Cerebellar nuclear complex (tissue), 1 donor: ENCODE data around the gene DISC1.
"Not testable (repeated sequence)": the region's sequence is repeated elsewhere in the genome, so short reads cannot be mapped to it uniquely, and the experiment has no call there.

Experiments
- DNase-seq, 2 experiments: peaks; one replicate each; lab custom pipeline; 2025; lab: John Stamatoyannopoulos, UW

Gene DISC1

DNA sequence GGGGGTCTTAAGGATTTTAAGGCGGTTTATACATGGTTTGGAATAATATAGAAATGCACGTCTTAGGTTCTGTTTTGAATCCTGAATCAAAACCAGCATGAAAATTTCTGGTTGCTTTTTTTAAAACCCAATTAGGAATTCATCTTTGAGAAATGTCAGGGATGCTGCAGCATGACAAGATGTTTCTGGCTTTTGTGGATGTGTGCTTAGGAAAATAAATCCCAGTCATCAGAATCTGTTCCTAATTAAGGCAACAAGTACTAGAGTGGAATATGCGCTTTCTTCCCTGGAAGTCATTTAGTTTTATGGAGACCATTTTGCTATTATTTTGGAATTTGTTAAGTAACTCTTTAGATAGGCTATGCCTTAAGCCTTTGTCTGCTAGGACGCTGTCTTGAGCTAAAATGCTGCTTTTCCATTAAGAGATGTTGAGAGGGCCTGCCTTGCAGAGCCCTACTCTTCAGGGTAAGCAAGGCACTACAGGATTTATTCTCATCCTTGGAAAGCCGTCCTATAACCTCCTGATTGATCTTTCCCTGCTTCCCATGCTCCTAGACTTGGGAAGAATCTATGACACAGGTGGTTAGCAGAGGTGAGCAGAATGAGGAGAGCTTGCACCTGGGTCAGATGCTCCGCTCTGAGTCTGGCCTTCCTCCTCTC is 332.8 kb downstream of the DISC1 start:
- no peak for DNase-seq

DNA sequence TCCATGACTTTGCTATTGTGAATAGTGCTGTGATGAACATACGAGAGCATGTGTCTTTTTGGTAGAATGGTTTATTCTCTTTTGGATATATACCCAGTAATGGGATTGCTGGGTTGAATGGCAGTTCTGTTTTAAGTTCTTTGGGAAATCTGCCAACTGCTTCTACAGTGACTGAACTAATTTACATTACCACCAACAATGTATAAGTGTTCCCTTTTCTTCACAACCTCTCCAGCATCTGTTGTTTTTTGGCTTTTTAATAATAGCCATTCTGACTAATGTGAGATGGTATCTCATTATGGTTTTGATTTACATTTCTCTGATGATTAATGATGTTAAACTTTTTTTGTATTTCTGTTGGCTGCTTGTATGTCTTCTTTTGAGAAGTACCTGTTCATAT is 335.2 kb downstream of the DISC1 start:
- DNase-seq = not testable (repeated sequence)

DNA sequence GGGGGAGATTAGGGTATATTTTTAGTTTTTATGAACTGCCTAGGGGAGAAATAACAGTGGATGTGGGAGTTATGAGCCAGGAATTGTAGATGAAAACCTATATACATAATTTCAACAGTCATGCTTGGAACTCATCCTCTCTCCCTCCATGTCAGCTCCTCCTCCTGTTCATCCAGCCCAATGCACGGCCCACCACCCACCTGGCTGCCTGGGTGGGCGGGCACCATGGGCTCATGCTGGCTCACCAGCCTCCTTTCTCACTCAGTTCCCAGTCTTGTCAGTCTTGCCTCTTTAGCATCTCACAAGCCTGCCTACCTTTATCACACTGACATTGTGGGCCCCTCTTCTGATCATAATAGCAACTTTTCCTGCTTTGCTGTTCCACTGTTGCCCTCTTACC is 336.0 kb downstream of the DISC1 start:
- no peak for DNase-seq

DNA sequence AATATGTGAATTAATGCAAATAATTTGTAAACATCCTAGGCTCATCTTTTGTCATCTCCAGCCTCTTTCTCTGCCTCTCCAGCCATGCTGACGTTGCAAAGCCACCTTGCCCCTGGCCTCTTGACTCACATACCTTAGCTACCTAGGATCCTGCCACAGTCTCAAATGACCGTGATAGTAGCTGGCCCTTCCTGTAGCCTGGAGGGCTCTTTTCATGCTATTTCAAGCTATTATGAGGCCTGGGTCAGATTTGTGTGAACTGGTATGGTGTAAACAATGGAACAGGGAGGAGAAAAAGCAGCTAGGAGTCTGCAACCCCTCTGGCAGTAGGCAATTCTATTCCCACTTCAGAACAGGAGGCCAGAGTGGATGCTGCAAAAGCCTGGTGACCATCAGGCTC is 337.7 kb downstream of the DISC1 start:
- no peak for DNase-seq

DNA sequence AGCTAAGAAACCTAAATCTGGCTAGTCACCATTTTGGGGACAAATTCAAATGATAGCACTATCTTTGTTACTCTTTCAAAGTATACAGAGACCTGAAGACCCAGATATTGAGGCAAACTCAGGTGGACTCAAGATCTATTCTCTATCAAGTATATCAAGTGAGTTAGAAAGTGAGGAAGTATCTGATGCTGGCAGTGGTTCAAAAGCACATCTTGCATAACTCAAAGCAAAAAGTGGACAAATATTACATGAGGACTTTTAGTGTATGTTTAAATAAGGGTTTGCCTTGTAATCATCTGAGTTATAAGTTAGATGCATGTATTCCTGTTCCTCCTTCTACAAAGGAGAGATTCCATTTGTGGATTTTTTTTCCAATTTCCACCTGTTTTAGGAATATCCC is 338.4 kb downstream of the DISC1 start:
- no peak for DNase-seq

DNA sequence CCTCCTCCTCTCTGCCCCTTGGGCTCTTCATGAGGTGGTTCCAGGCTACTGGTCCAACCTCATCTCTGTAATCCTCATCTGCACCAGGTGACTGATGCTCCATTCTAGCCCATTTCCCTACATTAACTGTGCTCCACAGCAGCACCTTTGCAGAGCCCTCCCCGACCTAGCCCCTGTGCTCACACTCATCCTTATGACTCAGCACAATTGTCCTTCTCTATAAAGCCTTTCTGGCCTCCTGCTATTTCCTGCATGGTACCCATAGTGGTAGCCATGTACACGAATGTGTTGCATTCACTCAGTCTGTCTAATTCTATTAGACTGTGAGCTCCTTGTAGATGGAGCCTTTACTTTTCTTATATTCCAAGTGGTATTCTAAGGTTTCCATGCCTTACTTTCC is 339.0 kb downstream of the DISC1 start:
- no peak for DNase-seq

DNA sequence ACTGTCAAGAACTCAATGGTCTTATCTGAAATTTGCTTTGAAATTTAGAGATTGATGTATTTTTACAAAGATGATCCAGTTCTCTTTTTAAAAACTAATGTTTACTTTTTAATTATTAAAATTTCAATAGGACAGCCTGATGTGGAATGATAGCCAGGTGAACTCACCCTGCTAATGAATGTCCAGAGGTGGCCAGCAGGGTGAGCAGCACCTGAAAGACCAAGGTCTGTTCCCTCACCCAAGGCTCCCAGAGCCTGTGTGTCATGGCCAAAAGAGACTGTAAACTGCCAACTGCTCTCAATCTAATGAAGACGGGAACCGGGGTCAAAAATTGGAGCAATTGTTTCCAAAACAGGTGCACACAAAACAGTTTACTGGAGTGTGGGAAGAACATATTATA is 340.4 kb downstream of the DISC1 start:
- no peak for DNase-seq

DNA sequence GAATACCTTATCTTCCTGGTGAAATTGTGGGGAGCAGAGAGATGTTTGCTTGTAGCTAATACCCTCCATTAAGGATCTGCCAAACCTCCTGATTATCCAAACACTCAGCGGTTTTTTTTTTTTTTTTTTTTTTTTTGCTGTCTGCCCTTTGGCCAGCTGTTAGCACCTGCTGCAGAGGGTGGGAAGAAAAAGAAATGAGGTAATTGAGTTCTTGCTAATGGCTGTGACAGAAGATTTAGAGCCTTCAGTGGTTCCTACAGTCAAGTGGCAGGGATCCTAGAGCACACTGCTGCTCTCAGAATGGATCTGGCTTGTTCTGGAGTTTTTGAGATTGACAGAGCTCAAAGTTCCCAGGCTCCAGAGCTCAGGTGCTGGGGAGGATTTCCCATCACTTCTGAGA is 342.5 kb downstream of the DISC1 start:
- DNase-seq = no peak

DNA sequence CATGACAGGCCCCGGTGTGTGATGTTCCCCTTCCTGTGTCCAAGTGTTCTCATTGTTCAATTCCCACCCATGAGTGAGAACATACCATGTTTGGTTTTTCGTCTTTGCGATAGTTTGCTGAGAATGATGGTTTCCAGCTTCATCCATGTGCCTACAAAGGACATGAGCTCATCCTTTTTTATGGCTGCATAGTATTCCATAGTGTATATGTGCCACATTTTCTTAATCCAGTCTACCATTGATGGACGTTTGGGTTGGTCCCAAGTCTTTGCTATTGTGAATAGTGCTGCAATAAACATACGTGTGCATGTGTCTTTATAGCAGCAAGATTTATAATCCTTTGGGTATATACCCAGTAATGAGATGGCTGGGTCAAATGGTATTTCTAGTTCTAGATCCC is 343.2 kb downstream of the DISC1 start:
- DNase-seq = not testable (repeated sequence)

DNA sequence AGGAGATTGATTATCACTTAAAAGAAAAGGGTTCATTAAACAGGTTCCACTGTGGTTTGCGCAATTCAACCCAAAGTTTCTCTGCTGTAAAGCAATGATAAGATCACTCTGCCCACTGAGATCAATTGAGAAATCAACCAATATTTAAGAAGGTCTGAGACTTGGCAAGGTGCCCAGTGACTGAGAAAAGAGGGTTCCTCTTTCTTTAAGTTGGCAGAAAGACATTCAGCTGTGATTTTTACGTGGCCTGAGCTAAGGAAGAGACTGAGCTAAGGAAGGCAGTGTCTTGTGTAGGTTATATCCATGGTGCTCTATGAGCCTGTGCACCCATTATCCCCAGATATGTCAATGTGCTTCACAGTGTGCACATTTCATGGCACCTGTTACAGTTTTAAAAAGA is 344.1 kb downstream of the DISC1 start:
- DNase-seq = no peak

DNA sequence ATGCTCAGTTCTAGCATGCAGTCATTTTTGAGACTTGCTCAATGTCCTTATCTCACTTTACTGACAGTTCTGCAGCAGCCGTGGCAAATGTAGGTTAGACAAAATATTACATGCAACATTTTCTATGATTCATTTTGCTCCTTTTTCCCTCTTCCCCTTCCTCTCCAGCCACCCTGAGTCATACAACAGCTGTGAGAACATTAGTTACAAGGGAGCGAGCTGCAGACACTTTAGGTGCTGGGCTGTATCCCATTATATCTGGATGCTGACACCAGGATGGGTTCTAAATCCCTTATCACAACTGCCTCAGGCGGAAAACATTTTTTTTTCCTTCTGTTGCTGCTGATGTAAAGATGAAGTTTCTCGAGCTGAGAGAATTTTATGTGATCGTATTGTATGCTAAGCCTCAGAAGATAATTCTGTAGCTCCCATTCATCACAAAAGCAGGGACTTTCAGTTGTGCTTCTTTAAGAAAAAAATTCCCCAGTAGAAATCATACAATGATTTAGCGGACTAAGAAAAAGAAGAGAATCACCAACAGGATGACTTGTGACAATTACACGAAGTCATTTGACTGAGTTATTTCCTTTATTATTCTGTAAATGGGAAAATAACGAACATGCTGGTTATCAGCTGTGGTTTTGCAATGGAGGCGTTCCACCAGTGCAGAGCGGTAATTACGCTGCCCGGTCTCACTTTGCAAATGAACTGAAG is 345.0 kb downstream of the DISC1 start:
- DNase-seq = no peak

DNA sequence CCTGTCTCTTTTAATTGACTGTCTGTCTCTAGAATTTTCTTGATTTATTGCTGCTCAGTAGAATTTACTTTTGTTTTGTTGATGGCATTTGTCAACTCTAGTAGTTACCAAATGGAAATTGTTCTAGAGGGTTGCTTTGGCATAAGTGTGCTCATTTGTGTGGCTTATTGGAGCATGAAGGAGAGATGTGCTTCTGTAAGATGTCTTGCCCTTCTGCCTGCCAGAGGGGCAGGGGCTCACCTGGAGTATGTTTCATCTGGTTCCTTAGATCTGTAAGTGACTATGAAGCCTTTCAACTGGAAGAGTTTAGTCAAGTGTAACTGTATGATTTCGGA is 345.5 kb downstream of the DISC1 start:
- no peak for DNase-seq

DNA sequence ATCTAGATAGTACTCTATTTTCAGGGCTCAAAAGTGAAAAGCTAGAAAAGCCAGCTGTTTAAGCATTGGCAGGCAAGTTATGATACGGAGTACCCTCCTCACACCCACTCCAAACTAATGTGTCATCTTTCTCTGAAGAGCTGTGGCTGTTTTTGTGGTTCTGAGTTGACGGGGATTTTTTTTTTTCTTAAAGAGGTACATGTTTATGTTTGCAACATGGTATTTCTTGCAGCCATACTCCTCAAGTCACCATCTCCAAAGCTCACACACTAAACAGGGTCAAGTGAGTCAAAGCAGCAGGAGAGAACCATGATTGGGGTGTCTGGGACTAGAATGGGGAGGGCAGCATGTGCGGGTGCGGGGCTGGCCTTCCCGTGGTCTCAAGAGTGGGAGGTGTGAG is 347.2 kb downstream of the DISC1 start:
- DNase-seq = no peak

DNA sequence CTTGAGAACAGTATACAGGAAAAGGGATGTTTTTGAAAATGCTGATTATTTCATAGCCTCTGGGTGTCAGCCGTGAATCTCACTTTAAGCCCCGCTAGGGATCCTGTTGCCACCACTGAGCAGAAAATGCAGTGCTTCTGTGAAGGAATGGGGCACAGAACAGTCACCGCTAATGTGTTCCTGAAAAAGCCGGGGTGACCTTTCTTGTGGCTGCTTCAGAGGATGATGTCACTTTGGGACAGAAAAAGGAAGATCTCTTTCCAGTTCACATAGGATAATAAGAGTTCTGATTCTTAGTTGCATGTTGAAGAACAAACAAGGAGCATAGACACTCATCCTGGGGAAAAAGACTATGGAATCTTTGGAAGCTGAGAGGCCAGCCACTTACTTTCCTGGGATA is 349.6 kb downstream of the DISC1 start:
- DNase-seq = no peak

DNA sequence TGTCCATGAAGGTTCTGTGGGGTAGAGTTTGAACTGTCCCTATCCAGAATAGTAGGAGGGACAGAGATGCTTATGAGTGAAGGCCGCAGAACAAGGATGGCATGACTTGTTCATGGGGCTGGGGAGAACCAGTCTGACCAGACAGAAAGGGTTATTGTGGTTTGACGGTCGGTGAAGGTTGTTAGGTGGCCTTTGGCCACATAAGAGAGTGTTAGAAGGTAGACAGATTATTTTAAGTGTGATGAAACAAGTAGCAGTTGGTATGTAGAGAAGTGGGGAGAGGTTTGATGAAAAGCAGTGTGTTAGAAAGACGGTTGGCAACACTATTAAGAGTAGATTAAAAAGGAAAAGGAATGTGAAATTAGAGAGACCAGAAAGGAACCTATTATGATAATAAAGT is 355.1 kb downstream of the DISC1 start:
- no peak for DNase-seq

DNA sequence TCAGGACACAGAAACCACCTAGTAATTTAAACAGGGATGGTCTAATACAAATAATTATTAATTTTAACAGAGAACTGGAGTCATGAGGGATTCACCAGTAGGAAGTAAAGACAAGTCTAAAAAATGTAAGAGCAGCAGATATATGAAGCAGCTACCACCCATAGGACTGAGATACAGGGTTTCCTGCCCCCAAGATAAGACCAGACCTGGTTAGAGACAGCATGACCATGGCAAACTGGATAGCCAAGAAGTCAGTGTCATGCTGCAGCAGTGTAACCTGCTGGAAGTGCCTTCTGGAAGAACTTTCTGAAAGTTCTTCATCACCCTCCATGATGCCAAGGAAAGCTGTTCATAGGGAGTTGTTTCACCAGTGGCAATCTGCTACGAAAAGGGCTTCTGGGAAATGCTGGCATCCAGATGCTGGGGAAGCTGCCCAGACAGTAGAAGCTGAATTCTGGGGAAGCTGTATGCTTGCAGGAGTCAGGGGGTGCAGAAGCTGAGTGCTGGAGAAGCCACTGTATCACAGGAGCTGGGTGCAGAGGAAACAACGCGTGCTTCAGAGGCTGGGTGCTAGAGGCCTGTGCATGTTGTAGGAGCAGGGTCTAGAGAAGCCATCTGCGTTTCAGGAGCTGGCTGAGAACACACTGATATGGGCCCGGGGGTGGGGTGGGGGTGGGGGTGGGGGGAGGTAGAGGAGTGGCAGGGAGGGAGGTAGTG is 356.4 kb downstream of the DISC1 start:
- no peak for DNase-seq

DNA sequence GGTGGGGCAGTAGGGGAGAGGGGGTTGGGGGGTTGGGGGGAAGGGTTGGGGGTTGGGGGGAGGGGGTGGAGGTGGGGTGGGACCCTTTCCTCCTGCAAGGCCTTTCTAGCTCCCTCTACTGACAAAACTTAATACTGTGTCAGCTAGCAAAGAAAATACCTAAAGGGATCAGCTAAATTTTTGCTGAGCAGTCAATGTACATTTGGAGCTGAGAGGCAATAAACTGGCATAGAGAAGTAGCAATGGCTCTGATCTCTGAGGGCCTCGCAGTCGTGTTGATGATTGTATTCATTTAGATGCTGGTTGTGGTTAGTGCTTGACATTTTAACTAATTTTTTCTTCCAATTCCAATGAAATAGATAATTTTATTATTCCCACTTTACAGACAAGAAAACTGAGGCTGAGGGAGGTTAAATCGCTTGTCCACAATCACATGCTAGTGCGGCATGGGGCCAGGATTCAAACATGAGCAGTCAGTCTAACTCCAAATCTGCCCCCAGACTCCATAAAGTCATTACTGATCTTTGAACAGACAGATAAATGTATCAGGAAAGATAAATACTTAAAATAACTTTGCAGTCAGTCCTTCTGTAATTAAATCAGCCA is 357.1 kb downstream of the DISC1 start:
- no peak for DNase-seq

DNA sequence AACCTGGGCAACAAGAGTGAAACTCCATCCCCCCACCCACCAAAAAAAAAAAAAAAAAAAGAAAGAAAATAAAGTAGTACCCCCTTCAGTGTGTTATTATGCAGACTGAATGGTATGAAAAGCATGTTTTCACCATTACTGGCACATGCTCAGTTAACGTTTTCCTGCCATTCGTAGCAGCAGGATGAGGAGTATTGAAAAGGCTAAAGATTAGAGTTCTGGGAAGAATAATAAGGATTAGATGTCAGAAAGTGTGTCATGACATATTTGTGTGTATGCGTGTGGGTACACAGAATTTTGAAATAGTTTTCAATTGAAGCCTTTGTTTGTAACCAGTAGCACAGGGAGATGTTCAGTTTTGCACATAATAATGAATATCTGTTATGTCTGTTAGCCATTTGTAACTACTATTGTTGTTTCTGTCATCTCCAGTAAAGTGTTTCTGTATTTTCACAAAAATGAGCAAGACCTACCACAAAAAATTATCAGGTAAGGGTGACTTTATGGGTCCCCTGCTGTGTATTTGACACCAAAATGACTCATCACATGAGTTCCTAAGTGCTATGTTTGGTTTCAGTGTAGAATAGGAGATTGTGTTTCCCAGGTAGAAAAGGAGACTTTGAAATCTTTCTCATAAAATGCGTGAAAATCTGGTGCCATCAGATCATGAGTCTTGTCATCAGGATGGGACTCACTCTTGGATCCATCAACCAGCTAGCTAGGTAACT is 358.9 kb downstream of the DISC1 start:
- DNase-seq = no peak

DNA sequence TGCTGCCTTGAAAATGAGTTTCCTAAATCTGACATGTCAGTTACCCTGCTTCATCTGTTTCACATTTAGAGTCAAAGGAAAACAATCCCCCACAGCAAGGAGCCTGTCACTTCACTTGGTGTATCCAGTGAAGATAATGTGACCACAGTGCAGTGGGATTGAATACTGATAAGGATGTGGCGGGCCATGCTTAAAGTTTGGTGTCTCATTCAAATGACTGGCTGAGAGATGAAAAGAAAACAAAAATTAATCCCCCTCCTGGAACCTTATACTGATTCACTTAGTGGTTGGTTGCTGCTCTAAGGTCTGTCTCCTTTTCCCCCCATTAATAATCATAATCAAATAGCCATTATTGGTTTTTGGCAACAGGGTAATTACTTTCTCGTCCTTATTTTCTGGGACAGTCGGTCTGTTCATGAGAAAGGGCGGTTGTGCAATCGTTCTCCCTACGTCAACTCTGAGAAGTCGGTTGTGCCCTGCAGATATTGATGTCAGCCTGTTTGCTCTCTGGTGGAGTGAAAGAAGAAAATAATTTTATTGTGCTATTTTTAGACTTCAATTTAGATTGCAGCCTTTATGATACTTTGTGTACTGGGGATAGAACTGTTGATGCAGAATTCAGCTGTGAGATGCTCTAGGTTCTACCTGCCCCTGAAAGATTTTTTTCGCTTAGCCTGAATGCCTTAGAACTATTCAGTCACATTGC is 360.2 kb downstream of the DISC1 start:
- no peak for DNase-seq

DNA sequence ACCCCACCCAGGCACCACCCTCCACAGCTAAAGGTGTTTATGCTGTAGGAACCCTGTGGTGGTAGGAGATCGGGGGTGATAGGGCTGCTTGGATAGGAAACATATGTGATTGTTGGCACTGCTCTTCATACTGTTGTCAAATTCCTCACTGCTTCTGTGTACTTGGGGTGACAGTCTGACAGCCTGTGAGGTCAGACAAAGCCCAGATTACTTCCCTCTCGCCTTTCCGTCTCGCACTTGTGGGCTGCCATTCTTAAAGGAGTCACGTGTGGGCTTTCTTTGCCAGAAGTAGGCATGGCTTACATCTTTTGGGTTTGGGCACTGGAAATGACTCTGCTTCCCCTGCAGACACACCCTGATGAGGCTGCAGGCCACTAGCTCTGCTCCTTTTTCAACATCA is 363.8 kb downstream of the DISC1 start:
- DNase-seq = no peak

DNA sequence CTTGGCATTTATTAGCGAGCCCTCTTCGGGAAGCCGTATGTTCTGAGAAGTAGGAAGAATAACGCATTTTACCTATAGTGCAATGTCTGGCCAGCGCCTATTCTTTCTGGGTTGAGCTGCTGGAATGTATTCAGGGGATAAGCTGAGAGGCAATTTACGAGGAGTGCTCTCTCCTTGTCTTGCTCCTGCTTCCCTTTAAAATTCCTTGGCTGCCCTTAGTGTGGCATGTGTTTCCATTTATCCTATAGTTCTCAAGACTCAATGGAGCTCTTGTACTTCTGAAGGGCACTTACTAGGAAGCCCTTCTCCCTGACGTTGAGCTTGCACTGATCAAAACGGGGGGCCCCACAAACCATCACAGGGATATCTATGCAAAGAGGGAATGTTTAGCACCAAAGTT is 364.6 kb downstream of the DISC1 start:
- no peak for DNase-seq

DNA sequence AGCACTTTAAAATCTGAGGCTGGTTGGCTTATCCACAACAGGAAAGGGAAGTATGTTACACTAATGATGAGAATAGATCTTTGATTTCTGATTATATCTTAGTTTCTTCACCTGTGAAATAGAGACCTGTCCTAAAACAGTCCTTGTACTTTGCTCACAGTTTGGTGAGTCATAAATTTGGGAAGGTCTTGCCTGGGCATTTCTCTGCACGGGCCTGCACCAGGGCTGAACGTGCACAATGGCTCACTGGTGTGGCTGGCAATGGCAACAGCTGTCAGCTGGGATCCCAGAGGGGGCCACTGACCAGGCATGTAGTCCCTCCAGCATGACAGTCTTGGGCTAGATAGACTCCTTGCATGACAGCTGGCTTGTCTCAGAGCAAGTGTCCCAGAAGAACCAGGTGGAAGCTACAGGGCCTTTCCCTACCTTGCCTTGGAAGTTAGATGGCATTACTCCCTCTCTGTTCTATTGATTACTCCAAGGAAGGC is 367.4 kb downstream of the DISC1 start:
- no peak for DNase-seq
